Limb (tissue), 2 donors: ENCODE data around the gene ACTR3.
"Not testable (repeated sequence)": the region's sequence is repeated elsewhere in the genome, so short reads cannot be mapped to it uniquely, and the experiment has no call there.

ENCODE experiments used
- DNase-seq, 2 donors: peaks; one replicate each; pipeline ENCODE4 v3.0.0-alpha.2; 2016; ENCODE audit errors: extremely low spot score in 2 of 2

ACTR3 gene

DNA sequence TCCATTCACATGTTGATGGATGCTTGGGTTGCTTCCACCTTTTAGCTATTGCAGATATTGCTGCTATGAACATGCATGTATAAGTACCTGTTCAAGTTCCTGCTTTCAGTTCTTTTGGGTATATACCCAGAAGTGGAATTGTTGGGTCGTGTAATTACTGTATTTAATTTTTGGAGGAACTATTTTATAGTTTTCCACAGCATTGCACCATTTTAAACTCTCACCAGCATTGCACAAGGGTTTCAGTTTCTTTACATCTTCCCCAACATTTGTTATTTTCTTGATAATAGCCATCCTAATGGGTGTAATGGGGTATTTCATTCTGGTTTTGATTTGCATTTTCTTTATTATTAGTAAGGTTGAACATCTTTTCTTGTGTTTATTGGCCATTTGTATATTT lies 16.0 kb downstream of the ACTR3 start:
- DNase-seq = no peak

DNA sequence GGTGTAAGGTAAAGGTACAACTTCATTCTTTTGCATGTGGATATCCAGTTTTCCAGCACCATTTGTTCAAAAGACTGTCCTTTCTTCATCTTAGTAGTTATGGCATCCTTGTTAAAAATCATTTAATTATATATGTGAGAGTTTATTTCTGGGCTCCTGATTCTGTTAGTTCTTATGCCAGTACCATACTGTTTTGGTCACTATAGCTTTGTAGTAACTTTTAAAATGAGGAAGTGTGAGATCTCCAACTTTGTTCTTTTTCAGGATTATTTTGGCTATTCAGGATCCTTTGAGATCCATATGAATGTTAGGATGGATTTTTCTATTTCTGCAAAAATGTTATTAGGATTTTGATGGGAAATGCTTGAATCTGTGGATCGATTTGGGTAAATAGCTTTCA lies 16.8 kb downstream of the ACTR3 start:
- DNase-seq = no peak

DNA sequence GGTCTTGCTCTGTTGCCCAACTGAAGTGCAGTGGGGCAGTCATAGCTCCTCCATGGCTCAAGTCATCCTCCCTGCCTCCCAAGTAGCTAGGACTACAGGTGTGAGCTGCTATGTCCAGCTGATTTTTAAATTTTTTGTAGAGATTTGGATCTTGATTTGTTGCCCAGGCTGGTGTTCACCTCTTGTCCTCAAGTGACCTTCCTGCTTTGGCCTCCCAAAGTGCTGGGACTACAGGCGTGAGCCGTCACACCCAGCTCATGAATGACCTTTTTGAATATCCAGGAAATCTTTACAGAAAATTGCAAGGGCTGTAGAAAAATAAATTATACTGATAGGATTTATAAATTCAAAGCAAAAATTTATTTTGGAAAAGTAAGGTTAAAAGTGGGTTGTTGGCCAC lies 17.4 kb downstream of the ACTR3 start:
- DNase-seq = no peak

DNA sequence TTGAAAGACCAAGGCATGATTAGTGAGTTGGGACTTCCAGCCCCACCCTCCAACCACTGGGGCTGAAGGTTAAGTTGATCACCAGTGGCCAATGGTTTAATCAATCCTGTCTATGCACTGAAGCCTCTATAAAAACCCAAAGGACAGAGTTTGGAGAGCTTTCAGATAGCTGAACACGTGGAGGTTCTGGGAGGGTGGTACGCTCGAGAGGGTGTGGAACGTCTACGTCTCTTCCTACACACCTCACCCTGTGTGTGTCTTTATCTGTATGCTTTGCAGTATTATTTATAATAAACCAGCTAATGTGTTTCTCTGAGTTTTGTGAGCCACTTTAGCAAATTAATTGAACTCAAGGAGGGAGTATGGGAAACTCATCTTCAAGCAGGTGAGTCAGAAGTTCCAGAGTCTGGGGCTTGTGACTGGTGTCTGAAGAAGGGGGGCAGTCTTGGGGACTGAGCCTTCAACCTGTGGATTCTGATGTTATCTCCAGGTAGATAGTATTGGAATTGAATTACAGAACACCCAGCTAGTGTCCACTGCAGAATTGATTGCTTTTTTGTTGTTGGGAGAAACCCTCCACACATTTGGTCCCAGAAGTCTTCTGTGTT lies 20.3 kb downstream of the ACTR3 start:
- DNase-seq = no peak

DNA sequence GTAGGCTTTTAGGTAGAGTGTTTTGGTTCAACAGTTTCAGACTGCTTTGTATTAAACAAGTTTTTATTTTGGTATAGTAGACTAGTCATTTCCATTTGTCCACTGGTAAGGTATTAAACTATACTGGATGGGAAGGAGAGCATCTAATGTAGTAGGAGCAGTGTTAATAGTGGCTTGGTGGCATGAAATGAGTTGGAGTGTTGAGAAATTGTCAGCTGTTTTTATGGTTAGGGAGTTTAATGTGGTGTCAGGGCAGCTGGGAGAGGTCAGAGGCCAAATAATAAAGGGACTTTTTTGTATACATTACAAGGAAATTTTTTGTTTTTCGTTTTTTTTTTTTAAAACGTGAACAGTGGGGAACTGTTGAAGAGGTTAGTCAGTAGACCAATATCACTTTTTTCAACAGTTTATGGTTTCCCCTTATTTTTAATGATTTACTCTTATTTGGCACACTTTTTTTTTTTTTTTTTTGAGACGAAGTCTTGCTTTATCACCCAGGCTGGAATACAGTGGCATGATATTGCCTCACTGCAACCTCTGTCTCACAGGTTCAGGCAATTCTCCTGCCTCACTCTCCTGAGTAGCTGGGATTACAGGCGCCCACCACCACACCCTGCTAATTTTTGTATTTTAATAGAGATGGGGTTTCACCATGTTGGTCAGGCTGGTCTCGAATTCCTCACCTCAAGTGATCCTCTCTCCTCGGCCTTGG lies 21.2 kb downstream of the ACTR3 start:
- no peak for DNase-seq

DNA sequence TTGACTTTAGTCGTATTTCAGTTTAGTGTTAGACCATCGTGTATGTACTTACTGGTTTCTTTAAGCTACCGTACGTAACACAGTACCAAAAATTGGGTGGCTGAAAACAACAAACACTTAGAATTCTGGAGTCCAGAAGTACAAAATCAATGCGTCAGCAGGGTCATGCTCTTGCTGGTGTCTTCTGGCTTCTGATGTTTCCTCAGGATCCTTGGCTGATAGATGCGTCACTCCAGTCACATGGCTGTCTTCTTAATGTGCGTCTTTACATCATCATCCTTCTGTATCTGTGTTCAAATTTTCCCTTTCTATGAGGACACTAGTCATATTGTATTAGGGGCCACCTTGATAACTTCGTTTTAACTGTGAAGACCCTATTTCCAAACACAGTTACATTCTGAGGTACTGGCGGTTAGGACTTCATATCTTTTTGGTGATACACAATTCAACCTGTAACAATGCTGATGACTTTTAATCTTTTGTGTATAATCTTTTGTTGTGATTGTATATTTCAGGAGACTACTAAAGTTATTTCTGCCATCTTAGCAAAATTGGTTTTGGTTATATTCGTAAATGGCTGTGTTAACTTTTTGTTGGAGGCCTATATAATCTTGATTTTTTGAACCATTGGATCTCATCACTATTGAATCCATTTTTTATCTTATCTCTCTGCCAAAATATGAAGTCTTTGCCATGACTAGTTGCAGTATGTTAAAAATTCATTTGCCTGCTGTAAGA lies 25.4 kb downstream of the ACTR3 start:
- no peak for DNase-seq

DNA sequence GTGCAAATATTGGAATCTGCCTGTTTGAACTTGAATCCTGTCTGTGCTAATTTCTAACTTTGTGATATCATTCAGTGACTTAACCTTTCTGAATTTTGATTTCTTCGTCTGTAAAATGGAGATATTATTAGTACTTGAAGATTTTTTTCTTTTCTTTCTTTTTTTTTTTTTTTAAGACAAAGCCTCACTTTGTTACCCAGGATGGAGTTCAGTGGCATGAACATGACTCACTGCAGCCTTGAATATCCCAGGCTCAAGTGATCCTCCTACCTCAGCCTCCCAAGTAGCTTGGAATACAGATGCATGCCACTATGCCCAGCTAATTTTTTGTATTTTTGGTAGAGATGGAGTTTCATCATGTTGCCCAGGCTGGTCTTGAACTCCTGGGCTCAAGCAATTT lies 28.3 kb downstream of the ACTR3 start:
- no peak for DNase-seq

DNA sequence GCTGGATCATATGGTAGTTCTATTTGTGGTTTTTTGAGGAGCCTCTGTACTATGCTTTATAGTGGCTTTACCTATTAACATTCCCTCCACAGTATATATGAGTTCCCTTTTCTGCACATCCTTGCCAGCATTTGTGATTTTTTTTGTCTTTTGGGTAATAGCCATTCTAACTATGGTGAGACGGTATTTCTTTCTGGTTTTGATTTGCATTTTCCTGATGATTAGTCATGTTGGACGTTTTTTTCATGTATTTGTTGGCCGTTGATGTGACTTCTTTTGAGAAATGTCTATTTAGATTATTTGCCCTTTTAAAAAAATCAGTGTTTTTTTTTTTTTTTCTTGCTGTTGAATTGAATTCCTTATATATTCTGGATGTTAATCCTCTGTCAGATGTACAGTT lies 31.1 kb downstream of the ACTR3 start:
- no peak for DNase-seq

DNA sequence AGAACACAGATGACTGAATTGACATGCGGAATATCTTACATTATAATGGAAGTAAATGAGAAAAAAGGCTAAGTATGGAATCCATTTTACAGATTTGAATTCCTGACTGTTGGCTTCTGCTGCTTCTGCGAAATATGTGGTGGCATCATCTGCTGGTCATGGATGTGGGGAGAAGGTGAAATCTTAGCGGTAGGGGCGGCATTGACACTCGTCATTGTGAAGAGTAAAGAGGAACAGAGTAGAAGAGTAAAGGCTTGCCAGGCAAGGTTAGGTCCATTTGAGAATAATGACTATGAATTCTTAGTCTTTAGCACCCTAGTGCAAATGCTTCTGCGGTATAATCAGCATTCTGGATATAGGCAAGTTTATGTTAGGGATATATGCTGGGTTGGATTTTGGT lies 32.4 kb downstream of the ACTR3 start:
- no peak for DNase-seq

DNA sequence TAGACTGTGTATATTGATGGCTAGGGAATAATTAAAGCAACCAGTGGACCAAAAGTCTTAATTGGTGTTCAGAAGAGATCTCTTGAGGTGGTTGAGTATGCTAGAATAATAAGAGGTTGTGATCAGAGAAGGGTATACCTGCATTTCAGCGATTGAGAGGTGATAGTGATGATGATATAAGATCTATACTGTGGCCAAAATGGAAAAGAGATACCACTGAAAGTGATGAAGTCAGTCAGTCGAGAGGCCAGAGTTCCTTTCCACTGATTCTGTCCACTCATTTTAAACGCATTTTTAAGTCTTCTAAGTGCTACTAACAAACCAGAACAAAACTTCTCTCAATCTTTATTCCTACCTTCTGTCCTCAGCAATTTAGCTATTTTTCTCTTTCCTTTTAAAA lies 32.9 kb downstream of the ACTR3 start:
- DNase-seq = no peak

DNA sequence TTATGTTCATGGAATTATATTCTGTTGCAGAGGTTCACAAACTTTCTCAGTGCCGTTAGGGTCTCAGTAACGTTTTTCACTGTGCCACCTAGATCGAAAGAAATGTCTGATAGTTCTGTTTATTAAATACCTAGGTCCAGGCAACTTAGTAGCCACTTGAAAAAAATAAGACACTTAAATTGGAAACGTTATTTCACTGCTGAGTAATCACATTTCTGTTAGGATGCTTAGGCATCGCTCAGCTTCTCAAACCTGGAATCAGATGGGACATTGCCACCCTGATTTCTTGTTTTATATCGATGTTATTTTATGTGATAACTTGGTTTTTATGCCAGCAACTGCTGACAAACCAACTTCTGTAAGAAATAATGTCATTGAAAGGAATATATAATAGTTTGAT lies 36.0 kb downstream of the ACTR3 start:
- DNase-seq = no peak

DNA sequence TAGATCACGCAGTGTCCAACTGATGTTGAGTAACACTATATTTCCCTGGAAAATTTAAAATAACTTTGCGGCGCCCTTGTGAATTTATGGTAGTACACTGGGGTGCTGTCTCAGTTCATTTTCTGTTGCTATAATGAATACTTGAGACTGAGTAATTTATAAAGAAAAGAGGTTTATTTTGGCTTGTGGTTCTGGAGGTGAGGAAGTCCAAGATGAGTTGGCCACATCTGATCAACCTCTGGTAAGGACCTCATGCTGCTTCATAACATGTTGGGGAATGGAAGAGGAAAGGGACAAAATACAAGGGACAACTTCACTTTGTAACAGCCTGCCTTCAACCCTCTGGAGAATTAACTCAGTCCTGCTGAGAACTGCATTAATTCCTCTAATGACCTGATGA lies 36.4 kb downstream of the ACTR3 start:
- no peak for DNase-seq

DNA sequence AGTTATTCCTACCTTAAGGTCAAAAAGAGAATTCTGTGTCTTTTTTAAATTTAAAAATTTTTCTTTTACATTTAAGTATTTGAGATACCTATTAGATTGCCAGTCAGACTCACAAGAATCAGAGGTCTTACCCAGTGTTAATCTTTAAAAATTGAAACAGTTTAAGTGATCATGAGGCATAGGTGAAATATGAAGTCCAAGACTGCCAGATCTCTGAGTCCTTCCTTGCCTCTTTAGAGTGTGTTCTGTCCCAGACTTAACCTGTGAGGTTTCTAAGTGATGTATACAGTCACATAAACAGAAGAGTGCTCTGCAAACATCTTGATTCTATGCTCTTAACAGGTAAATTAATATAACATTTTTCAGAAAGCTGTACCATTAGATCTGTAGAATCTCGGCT lies 40.6 kb downstream of the ACTR3 start:
- DNase-seq = no peak

DNA sequence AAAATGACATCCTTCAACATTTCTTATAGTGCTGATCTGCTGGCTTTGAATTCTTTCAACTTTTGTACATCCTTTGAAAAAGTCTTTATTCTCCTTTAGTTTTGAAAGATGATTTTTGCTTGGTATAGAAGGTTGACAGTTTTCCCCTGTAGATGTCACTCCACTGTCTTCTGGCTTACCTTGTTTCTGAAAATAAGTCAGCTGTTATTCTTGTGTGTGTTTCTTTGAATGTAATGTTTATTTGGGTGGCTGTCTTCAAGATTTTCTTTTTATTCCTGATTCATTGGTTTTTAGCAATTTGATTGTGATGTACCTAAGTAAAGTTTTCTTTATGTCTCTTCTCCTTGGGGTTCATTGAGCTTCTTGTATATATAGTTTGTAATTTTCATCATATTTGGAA lies 47.6 kb downstream of the ACTR3 start:
- no peak for DNase-seq

DNA sequence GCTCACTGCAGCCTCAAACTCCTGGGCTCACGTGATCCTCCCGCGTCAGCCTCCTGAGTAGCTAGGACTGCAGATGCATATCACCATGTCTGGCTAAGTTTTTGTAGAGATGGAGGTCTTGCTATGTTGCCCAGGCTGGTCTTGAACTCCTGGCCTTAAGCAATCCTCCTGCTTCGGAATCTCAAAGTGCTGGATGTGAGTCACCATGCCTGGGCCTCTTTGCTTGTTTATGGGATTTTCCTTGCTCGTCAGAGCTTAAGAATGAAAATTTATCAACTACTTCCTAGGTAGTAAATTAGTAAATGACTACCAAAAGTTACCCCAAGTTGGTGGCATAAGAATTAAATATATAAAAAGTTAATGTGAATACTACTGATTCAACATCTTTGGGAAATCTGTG lies 51.0 kb downstream of the ACTR3 start:
- no peak for DNase-seq

DNA sequence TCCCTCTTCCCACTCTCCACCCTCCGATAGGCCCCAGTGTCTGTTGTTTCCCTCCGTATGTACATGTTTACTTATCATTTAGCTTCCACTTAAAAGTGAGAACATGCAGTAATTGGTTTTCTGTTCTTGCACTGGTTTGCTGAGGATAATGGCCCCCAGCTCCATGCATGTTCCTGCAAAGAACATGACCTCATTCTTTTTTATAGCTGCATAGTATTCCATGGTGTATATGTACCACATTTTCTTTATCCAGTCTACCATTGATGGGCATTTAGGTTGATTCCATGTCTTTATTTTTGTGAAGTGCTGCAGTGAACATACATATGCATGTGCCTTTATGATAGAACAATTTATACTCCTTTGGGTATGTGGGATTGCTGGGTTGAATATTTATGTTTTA lies 55.9 kb downstream of the ACTR3 start:
- not testable (repeated sequence) for DNase-seq

DNA sequence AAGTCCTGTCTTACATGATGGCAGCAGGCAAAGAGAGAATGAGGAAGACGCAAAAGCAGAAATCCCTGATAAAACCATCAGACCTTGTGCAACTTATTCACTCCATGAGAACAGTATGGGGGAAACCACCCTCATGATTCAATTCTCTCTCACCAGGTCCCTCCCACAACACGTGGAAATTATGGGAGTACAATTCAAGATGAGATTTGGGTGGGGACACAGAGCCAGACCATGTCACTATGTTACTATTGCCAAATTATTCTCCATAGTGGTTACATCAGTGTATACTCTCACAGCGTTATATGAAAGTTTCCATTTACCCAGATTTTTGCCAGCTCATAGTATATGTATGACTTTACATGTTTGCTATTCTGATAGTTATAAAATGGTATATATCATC lies 61.0 kb downstream of the ACTR3 start:
- not testable (repeated sequence) for DNase-seq

DNA sequence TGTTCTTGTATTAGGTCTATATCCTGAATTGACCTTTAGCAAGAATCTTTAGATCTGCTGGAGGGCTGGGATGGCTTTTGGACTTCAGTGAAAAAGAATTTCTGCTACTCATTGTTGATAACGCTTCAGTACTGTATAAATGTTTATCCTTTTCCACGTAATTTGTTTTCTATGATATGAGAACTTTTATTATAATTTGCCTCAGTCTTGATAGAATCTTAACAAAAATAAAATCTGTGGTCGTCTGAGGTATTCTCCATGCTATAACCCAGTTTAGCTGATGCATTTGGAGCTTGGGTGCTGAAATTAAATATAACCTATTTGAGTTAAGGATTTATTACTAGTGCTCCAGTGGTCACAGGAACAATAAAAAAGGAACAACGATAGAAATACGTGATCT lies 71.1 kb downstream of the ACTR3 start:
- no peak for DNase-seq

DNA sequence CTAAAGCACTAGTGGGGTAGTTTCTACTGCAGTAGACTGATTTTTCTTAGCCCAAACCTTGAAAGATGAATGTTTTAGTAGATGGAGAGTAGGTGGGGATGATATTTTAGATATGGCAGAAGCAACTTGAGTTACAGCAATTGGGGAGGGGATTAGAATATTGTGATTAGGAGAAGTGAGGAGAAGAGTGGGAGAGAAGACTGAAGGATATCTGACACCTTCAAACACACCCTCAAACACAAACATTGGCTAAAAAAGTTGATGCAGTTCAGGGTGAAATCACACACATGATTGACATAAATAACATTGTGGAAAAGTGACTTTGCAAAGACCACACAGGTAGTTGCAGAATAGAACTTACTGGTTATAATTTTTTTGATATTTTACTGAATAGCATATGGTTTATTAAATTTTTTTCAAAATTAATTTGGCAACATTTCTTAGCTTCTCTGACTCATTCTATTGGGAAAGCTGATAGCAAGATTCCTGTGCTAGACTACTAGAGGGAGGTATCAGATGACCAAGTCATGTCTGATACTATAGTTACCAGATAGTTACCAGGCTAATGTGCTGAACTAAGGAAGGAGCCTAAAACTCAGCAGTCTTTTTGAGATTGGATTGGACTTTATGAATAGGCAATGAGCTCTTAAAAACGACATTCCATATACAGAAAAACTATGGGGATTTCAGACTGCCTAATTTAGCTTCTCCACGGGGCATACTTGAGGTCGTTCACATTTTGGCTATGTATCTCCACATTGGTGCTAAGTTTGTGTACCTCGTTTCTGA lies 73.0 kb downstream of the ACTR3 start:
- no peak for DNase-seq

DNA sequence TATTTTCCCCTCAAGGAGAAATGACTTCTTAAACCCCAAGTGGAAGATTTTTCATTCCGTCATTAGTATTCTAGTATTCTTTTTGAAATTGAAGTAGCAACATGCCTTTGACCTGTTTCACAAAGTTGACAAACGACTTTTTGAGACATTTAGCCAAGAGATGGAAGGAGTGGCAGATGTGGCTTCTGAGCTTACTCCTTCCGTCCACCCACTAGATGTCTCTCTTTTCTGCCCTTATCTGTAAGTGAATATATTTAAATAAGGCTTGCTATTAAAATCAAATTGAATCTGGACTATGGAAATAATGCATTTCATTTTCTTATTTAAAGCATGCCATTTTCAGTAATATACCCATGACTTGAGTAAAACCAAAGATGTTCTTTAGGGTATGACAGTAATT lies 74.1 kb downstream of the ACTR3 start:
- no peak for DNase-seq

DNA sequence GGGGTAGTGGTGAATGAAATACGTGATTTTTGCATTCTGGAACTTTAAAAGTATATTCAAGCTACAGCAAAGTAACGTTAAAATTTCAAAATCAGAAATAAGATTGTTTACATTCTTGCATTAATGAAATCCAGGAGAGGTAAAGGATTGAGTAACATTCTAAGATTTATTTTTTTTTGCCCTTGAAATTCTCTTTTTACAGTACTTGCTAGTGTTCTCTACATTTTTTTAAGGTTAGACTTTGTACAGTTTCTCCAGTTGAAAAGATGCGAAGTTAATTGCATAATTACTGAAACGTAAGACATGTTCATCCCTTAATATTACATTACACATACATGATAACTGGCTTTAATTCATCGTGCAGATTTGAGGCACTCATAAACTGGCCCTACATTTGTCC lies 74.5 kb downstream of the ACTR3 start:
- DNase-seq = no peak

DNA sequence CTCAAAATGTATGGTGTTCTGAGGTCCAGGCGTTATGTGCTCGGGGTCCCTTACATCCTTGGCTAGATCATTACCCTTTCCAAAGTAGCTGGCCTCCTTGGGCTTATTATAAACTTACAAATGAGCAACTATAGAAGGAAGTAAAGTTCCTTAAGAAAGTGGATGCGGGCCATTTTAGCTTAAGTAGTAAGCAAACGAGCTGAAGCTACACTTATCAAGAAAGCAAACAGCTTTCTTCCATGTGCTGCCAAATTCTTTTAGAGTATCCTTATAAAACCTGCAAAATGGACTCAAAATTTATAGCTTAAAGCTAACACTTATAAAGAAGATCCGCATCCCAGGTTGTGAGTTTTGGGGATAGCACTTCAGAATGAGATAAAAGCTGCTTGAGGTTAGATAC lies 75.3 kb downstream of the ACTR3 start:
- no peak for DNase-seq
